EH (cell line): ENCODE results near the gene NPIPA1.
"Not testable (repeated sequence)": the region's sequence is repeated elsewhere in the genome, so short reads cannot be mapped to it uniquely, and the experiment has no call there.

Source experiments
- DNase-seq: peaks from one replicate; pipeline ENCODE4 v3.0.0-alpha.2; 2015; ENCODE audit warnings: low read depth

Gene NPIPA1

DNA sequence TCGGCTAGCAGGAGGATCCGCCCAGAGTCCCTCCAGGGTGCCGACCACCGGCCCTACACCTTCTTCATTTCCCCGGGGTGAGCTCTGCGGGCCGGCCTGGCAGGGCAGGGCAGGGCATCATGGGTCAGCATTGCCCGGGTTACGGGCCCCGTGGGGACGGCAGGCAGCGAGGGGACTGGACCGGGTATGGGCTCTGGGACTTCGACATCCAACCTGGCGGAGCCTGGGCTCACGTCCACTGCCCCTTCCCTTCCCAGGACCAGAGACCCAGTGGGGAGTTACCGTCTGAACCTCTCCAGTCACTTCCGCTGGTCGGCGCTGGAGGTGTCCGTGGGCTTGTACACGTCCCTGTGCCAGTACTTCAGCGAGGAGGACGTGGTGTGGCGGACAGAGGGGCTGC is 7.0 kb upstream of the NPIPA1 start:
- DNase-seq: not testable (repeated sequence)

- not testable (repeated sequence) for DNase-seq
Measured at GRCh38 chr16:14930971-14931370, 6.3 kb upstream of the NPIPA1 start.

DNA sequence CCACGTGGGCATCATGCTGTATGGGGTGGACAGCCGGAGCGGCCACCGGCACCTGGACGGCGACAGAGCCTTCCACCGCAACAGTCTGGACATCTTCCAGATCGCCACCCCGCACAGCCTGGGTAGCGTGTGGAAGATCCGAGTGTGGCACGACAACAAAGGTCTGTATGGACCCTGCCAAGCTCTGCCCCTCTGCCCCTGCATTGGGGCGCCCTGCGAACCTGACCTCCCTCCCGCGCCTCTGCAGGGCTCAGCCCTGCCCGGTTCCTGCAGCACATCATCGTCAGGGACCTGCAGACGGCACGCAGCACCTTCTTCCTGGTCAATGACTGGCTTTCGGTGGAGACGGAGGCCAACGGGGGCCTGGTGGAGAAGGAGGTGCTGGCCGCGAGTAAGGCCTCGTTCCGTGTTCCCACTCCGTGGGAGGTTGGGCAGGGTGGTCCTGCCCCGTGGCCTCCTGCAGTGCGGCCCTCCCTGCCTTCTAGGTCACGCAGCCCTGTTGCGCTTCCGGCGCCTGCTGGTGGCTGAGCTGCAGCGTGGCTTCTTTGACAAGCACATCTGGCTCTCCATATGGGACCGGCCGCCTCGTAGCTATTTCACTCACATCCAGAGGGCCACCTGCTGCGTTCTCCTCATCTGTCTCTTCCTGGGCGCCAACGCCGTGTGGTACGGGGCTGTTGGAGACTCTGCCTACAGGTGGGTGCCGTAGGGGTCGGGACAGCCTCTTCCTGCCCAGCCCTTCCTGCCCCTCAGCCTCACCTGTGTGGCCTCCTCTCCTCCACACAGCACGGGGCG is 4.5 kb upstream of the NPIPA1 start:
- not testable (repeated sequence) for DNase-seq

GRCh38 chr16:14937994-14938393 is 751 bp downstream of the NPIPA1 start:
- DNase-seq: not testable (repeated sequence)

DNA sequence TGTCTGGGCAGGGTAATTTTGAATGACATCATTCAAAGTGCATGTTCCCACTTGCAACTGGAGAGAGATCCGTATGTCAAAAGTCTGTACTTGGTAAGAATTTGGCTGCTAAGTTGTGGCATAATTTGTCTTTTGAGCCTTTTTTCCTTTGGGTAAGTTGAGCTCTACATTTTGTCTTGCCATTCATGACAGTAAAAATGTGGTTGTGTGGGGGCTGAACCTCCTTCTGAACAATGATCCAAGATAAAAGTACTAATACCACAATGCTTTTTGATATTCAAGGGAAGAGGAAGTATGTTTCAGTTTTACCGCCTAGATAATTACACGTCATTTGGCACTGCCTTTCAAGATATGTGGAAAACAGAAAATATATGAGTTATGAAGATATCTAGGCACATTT is 5.4 kb downstream of the NPIPA1 start:
- DNase-seq: not testable (repeated sequence)

DNA sequence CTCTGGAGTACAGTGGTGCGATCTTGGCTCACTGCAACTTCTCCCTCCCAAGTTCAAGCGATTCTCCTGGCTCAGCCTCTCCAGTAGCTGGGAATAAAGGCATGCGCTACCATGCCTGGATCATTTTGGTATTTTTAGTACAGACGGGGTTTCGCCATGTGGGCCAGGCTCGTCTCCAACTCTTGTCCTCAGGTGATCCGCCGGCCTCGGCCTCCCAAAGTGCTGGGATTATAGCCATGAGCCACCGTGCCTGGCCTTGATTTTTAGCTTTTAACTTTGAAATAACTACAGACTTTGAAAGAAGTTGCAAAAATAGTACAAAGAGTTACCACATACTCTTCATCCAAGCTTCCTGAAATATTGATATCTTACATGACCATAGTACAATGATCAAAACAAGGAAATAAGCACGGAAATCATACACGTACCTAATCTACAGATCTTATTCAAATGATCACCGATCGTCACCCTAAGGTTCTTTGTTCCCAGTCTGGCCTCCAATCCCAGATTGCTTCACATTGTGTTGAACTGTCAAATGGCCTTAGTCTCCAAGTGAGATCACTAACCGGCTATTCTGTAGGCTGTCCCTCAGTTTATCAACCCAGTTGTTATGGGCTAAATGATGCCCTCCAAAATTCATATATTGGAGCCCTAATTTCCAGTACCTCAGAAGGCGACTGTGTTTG is 18.4 kb downstream of the NPIPA1 start:
- DNase-seq: no peak

DNA sequence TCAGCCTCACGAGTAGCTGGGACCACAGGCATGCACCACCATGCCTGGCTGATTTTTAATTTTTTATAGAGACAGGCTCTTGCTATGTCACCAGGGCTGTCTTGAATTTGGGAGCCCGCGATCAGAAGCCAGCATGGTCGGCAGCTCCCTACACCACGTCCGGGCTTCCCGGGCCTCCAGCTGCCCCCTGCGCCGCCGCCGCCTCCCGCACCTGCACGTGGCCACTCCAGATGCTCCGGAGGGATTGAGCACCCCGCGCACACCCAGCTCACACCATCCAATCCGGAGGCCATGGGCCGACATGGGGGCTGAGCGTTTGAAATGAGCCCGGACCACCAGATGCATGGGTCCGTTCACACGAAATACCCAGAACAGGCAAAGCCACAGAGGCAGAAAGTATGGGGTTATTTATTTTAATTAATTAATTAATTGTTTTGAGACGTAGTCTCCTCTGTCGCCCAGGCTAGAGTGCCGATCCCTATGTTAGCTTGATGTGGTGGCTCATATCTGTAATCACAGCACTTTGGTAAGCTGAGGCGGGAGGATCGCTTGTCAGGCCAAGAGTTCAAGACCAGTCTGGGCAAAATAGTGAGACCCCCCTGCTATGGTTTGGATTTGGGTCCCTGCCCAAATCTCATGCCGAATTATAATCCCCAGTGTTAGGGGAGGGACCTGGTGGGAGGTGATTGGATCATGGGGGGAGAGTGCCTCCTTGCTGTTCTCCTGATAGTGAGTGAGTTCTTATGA is 20.5 kb downstream of the NPIPA1 start:
- DNase-seq: no peak

DNA sequence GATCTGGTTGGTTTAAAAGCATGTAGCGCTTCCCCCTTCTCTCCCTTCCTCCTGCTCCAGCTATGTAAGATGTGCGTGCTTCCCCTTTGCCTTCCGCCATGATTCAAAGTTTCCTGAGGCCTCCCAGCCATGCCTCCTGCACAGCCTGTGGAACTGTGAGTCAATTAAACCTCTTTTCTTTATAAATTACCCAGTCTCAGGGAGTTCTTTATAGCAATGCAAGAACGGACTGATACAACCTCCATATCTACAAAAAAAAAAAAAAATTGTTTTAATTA is 21.0 kb downstream of the NPIPA1 start:
- DNase-seq: no peak

DNA sequence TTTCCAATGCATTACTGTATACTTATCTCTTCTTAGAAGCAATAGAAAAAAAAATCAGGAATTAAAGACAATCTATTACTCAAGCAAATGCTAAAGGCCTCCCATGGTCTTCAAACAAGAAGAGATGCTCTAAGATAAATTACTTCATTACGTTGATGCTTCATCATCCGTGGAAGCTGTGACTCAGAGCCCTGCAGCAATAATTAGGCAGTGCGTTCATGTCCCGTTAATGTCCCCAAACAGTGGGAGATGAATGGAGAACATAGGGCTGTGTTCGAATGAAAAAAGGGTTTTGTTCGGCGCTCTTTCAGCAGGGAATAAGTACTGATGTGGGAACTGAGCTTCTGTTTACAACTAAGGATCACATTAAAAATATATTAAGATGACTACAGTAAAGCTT is 21.7 kb downstream of the NPIPA1 start:
- peak; percentile 76 for DNase-seq

DNA sequence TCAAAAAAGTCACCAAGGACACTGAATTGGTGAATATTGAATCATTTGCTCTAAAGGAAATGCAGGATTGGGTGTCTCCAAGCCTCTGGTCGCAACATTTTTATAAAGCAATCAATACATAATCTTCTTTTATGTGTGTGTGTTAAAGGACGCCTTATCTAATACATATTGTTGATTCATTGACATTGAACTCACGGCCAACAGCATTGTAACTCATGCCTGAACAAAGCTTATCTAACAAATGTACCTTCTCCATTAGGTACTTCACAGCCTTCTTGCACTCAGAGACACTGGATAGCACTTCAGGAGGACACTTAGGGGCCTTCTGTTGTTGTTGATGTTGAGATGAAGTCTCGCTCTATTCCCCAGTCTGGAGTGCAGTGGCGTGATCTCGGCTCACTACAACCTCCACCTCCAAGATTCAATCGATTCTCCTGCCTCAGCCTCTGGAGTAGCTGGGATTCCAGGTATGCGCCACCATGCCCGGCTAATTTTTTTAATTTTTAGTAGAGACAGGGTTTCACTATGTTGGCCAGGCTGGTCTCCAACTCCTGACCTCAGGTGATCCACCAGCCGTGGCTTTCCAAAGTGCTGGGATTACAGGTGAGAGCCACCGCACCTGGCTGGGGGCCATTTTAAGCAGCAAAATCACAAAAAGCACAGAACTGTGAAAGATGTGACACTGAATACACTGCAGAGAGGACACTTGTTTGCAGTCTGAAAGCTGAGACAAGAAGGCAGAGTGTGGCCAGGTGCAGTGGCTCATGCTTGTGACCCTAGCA is 24.4 kb downstream of the NPIPA1 start:
- no peak for DNase-seq

GRCh38 chr16:14963281-14964173 is 26.3 kb downstream of the NPIPA1 start:
- DNase-seq: no peak

GRCh38 chr16:14965328-14965727 is 28.1 kb downstream of the NPIPA1 start:
- DNase-seq: no peak

- not testable (repeated sequence) for DNase-seq
Measured at GRCh38 chr16:14969795-14970194, 32.6 kb downstream of the NPIPA1 start.

DNA sequence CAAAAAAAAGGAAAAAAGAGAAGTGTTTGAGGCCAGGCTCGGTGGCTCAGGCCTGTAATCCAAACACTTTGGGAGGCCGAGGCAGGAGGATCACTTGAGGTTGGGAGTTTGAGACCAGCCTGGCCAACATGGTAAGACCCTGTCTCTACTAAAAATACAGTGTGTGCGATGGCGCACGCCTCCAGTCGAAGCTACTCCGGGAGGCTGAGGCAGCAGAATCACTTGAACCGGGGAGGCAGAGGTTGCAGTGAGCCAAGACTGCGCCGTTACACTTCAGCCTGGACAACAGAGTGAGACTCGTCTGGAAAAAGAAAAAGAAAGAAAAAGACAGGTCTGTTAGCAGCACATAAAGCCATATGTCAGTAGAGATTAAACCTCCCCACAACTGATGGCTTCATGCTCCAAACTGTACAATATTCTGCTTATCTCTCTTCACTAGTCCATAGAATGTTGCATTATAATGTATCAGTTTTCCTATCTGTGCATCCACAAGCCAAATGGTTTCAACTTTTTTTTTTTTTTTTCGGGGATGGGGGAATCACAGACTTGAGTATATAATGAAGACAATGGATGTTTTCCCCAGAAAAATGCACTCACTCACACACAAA is 34.5 kb downstream of the NPIPA1 start:
- not testable (repeated sequence) for DNase-seq

- not testable (repeated sequence) for DNase-seq
Measured at GRCh38 chr16:14973785-14974322, 36.6 kb downstream of the NPIPA1 start.

- DNase-seq: not testable (repeated sequence)
Measured at GRCh38 chr16:14974331-14974655, 37.0 kb downstream of the NPIPA1 start.

GRCh38 chr16:14974656-14975417 is 37.6 kb downstream of the NPIPA1 start, which contains the start of gene PDXDC1:
Gene PDXDC1, plus strand, starts transcription at chr16:14975026. Its CDS starts 174 bp downstream, at chr16:14975200.
- DNase-seq: peak; percentile 96

DNA sequence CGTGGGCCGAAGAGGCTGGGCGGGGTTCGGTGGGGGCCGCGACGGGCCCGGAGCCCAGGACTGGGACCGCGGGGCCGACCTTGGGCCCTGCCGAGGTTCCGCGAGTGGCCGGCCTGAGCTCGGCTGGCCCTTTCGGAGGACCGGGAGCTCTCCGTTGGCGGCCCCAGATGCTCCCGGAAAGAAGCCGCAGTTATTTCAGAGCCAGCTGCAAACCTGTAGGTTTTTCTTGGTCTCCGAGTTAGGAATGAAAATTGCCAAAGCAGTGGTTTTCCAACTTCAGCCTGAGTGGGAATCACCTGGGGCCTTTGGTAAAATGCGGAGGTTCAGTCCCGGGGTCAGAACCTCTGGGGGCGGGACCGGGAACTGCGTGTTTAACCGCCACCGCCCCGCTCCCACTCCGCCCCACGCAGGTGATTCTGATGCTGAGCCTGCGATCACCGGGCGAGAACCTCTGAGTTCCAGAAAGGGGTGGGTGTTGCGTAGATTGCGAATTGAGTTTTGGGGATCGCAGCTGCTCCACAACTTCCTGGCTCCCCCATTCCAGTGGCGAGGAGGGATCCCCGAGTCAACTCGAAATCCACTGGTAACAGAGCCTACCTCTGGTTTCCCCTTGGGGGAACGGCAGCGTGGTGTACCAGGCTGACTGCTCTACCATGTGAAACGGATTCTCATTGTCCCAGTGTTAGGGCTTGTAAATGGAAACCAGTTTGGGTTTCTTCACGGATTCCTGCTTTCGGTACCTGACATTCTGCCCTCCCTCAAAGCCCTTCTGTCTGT is 38.4 kb downstream of the NPIPA1 start:
- DNase-seq: peak; percentile 42
